Measurements from ENCODE around the gene CCT6B. TPM values are rescaled to one million over a fixed set of nuclear protein-coding genes. Genes with fewer than 3 reads are reported as not detected.

Gene CCT6B
- total and polyA plus RNA-seq, 2 of the 13 experiments (the other 11 are each of a cell fraction or from before 2014, with no cell fraction given): 0.41 to 1.4 TPM

DNA sequence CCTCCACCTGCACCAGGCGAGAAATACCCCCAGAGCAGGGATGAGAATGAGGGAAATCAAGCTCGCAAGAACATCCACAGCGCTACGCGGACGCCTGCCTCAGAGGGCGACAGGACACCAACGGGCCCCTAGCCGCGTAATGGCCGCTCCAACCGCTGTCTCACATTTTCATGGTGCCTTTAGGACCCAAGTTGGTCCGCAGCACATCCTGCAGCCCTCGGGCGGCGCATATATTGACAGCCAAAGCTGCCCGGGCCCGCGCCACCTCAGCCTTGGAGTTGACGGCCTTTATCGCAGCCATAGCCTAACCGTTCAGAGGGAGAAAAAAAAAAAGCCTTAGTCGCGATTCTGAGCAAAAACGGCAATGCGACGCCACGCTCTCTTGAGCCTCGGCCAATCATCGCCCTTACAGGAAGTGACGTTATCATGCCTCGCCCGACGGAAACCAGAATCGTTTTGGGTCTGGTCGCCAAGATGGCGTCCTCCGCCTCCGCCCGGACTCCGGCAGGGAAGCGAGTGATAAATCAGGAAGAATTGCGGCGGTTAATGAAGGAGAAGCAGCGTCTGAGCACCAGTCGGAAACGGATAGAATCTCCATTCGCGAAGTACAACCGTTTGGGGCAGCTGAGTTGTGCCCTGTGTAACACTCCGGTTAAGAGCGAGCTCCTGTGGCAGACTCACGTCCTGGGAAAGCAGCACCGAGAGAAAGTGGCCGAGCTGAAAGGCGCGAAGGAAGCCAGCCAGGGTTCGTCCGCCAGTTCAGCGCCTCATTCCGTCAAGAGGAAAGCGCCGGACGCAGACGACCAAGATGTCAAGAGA, at the start of gene CCT6B, which contains the start of gene ZNF830 (continued):
- TF ChIP-seq RBM22 (optimal IDR thresholded peaks at IDR 0.05; ENCODE audit: low read length): no peak
- TF ChIP-seq ZNF180 (CRISPR knock-in tag; IDR thresholded peaks at IDR 0.05; ENCODE audit: borderline replicate concordance, low read depth): no peak
- TF ChIP-seq, protein P1, sequence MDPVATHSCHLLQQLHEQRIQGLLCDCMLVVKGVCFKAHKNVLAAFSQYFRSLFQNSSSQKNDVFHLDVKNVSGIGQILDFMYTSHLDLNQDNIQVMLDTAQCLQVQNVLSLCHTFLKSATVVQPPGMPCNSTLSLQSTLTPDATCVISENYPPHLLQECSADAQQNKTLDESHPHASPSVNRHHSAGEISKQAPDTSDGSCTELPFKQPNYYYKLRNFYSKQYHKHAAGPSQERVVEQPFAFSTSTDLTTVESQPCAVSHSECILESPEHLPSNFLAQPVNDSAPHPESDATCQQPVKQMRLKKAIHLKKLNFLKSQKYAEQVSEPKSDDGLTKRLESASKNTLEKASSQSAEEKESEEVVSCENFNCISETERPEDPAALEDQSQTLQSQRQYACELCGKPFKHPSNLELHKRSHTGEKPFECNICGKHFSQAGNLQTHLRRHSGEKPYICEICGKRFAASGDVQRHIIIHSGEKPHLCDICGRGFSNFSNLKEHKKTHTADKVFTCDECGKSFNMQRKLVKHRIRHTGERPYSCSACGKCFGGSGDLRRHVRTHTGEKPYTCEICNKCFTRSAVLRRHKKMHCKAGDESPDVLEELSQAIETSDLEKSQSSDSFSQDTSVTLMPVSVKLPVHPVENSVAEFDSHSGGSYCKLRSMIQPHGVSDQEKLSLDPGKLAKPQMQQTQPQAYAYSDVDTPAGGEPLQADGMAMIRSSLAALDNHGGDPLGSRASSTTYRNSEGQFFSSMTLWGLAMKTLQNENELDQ (CRISPR knock-in tag; IDR thresholded peaks at IDR 0.05; ENCODE audit: borderline replicate concordance): no peak
- TF ChIP-seq, protein P2, sequence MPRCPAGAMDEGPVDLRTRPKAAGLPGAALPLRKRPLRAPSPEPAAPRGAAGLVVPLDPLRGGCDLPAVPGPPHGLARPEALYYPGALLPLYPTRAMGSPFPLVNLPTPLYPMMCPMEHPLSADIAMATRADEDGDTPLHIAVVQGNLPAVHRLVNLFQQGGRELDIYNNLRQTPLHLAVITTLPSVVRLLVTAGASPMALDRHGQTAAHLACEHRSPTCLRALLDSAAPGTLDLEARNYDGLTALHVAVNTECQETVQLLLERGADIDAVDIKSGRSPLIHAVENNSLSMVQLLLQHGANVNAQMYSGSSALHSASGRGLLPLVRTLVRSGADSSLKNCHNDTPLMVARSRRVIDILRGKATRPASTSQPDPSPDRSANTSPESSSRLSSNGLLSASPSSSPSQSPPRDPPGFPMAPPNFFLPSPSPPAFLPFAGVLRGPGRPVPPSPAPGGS (CRISPR knock-in tag; IDR thresholded peaks at IDR 0.05): no peak; the same call in 1 of the 2 replicates
- TF ChIP-seq ZNF430 (CRISPR knock-in tag; IDR thresholded peaks at IDR 0.05): peak; percentile 35; the same call in 1 of the 2 replicates
- TF ChIP-seq, protein P3, sequence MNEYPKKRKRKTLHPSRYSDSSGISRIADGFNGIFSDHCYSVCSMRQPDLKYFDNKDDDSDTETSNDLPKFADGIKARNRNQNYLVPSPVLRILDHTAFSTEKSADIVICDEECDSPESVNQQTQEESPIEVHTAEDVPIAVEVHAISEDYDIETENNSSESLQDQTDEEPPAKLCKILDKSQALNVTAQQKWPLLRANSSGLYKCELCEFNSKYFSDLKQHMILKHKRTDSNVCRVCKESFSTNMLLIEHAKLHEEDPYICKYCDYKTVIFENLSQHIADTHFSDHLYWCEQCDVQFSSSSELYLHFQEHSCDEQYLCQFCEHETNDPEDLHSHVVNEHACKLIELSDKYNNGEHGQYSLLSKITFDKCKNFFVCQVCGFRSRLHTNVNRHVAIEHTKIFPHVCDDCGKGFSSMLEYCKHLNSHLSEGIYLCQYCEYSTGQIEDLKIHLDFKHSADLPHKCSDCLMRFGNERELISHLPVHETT (CRISPR knock-in tag; conservative IDR thresholded peaks at IDR 0.05): no peak
- TF ChIP-seq DR1 (CRISPR knock-in tag; IDR thresholded peaks at IDR 0.05): peak; percentile 81
- TF ChIP-seq, protein P4, sequence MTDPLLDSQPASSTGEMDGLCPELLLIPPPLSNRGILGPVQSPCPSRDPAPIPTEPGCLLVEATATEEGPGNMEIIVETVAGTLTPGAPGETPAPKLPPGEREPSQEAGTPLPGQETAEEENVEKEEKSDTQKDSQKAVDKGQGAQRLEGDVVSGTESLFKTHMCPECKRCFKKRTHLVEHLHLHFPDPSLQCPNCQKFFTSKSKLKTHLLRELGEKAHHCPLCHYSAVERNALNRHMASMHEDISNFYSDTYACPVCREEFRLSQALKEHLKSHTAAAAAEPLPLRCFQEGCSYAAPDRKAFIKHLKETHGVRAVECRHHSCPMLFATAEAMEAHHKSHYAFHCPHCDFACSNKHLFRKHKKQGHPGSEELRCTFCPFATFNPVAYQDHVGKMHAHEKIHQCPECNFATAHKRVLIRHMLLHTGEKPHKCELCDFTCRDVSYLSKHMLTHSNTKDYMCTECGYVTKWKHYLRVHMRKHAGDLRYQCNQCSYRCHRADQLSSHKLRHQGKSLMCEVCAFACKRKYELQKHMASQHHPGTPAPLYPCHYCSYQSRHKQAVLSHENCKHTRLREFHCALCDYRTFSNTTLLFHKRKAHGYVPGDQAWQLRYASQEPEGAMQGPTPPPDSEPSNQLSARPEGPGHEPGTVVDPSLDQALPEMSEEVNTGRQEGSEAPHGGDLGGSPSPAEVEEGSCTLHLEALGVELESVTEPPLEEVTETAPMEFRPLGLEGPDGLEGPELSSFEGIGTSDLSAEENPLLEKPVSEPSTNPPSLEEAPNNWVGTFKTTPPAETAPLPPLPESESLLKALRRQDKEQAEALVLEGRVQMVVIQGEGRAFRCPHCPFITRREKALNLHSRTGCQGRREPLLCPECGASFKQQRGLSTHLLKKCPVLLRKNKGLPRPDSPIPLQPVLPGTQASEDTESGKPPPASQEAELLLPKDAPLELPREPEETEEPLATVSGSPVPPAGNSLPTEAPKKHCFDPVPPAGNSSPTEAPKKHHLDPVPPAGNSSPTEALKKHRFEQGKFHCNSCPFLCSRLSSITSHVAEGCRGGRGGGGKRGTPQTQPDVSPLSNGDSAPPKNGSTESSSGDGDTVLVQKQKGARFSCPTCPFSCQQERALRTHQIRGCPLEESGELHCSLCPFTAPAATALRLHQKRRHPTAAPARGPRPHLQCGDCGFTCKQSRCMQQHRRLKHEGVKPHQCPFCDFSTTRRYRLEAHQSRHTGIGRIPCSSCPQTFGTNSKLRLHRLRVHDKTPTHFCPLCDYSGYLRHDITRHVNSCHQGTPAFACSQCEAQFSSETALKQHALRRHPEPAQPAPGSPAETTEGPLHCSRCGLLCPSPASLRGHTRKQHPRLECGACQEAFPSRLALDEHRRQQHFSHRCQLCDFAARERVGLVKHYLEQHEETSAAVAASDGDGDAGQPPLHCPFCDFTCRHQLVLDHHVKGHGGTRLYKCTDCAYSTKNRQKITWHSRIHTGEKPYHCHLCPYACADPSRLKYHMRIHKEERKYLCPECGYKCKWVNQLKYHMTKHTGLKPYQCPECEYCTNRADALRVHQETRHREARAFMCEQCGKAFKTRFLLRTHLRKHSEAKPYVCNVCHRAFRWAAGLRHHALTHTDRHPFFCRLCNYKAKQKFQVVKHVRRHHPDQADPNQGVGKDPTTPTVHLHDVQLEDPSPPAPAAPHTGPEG (CRISPR knock-in tag; IDR thresholded peaks at IDR 0.05): no peak
- TF ChIP-seq, protein P5, sequence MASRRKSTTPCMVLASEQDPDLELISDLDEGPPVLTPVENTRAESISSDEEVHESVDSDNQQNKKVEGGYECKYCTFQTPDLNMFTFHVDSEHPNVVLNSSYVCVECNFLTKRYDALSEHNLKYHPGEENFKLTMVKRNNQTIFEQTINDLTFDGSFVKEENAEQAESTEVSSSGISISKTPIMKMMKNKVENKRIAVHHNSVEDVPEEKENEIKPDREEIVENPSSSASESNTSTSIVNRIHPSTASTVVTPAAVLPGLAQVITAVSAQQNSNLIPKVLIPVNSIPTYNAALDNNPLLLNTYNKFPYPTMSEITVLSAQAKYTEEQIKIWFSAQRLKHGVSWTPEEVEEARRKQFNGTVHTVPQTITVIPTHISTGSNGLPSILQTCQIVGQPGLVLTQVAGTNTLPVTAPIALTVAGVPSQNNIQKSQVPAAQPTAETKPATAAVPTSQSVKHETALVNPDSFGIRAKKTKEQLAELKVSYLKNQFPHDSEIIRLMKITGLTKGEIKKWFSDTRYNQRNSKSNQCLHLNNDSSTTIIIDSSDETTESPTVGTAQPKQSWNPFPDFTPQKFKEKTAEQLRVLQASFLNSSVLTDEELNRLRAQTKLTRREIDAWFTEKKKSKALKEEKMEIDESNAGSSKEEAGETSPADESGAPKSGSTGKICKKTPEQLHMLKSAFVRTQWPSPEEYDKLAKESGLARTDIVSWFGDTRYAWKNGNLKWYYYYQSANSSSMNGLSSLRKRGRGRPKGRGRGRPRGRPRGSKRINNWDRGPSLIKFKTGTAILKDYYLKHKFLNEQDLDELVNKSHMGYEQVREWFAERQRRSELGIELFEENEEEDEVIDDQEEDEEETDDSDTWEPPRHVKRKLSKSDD (CRISPR knock-in tag; IDR thresholded peaks at IDR 0.05; ENCODE audit: low read depth): peak; percentile 58; the same call in 1 of the 2 replicates
- TF ChIP-seq RFXANK (CRISPR knock-in tag; IDR thresholded peaks at IDR 0.05): no peak
- TF ChIP-seq, protein P6, sequence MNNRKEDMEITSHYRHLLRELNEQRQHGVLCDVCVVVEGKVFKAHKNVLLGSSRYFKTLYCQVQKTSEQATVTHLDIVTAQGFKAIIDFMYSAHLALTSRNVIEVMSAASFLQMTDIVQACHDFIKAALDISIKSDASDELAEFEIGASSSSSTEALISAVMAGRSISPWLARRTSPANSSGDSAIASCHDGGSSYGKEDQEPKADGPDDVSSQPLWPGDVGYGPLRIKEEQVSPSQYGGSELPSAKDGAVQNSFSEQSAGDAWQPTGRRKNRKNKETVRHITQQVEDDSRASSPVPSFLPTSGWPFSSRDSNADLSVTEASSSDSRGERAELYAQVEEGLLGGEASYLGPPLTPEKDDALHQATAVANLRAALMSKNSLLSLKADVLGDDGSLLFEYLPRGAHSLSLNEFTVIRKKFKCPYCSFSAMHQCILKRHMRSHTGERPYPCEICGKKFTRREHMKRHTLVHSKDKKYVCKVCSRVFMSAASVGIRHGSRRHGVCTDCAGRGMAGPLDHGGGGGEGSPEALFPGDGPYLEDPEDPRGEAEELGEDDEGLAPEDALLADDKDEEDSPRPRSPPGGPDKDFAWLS (CRISPR knock-in tag; IDR thresholded peaks at IDR 0.05; ENCODE audit: borderline replicate concordance): no peak
